Mononuclear cell (primary cell): ENCODE measurements around the gene CKMT1B. TPM values are rescaled to one million over a fixed set of nuclear protein-coding genes. Genes with fewer than 3 reads are reported as not detected.
"Not testable (repeated sequence)": the region's sequence is repeated elsewhere in the genome, so short reads cannot be mapped to it uniquely, and the experiment has no call there.

Experiments used
- H3K27me3 ChIP-seq: 2 replicates; pipeline ENCODE4 v1.6.0; 2011; ENCODE audit warnings: low read length, control low read depth; ENCODE audit not compliant: insufficient read depth
- H3K4me1 ChIP-seq: 2 replicates; pipeline ENCODE4 v1.5.1; 2011; ENCODE audit warnings: mild to moderate bottlenecking, low read length, control low read depth; ENCODE audit not compliant: insufficient read depth
- H3K4me3 ChIP-seq: 2 replicates; pipeline ENCODE4 v1.5.1; 2011; ENCODE audit warnings: mild to moderate bottlenecking, low read length, moderate library complexity
- H3K9me3 ChIP-seq: 2 replicates; pipeline ENCODE4 v1.5.1; 2011; ENCODE audit warnings: low read depth, mild to moderate bottlenecking, control low read depth, low read length
- total RNA-seq: library from RNA; depleted of rRNA; stranded (reverse); fragments of >200 nt; gene quantifications from one replicate; pipeline ENCODE4 v1.2.3, GENCODE V29; 2012

Gene CKMT1B
- total RNA-seq, result not detected

GRCh38 chr15:43593328-43594190 is at the start of gene CKMT1B:
Gene CKMT1B, plus strand, starts transcription at chr15:43594027. Its CDS starts 192 bp downstream, at chr15:43594219.
- H3K27me3 ChIP-seq, H3K9me3 ChIP-seq, H3K4me1 ChIP-seq, H3K4me3 ChIP-seq: not testable (repeated sequence)

- H3K27me3 ChIP-seq, result no peaks in the 10 kb centered on the region
- no peak overlapping the region for H3K4me3 ChIP-seq
- H3K9me3 ChIP-seq, result no peaks in the 10 kb centered on the region
These were observed 49.6 kb upstream of the CKMT1B start for GRCh38 chr15:43544266-43544665.

GRCh38 chr15:43545426-43545825 is 48.4 kb upstream of the CKMT1B start:
- H3K27me3 ChIP-seq, result no peaks in the 10 kb centered on the region
- no peaks in the 10 kb centered on the region for H3K9me3 ChIP-seq
- H3K4me1 ChIP-seq, result no peaks in the 10 kb centered on the region
- H3K4me3 ChIP-seq, result no peak overlapping the region

More at GRCh38 chr15:43544266-43544665, 49.6 kb upstream of the CKMT1B start:
- H3K4me1 ChIP-seq, result no peaks in the 10 kb centered on the region

- Histone ChIP-seq H3K4me3 (no peak overlapping the region), H3K27me3 (no peaks in the 10 kb centered on the region), H3K9me3 (no peaks in the 10 kb centered on the region), H3K4me1 (no peaks in the 10 kb centered on the region)
These were observed 46.3 kb upstream of the CKMT1B start for GRCh38 chr15:43547539-43547938.

GRCh38 chr15:43550527-43551363 is 43.1 kb upstream of the CKMT1B start:
- Histone ChIP-seq H3K9me3 (no peaks in the 10 kb centered on the region), H3K4me3 (no peak overlapping the region), H3K27me3 (no peaks in the 10 kb centered on the region), H3K4me1 (no peaks in the 10 kb centered on the region)

- H3K4me1 ChIP-seq, result no peaks in the 10 kb centered on the region
- no peaks in the 10 kb centered on the region for H3K9me3 ChIP-seq
- no peaks in the 10 kb centered on the region for H3K27me3 ChIP-seq
- no peak overlapping the region for H3K4me3 ChIP-seq
These were observed 41.6 kb upstream of the CKMT1B start for GRCh38 chr15:43552256-43552655.

GRCh38 chr15:43552986-43553385 is 40.8 kb upstream of the CKMT1B start:
- Histone ChIP-seq H3K4me1 (no peaks in the 10 kb centered on the region), H3K27me3 (no peaks in the 10 kb centered on the region), H3K9me3 (no peaks in the 10 kb centered on the region), H3K4me3 (no peak overlapping the region)

GRCh38 chr15:43562753-43563152 is 31.1 kb upstream of the CKMT1B start:
- not testable (repeated sequence) for H3K4me1 ChIP-seq, H3K27me3 ChIP-seq, H3K9me3 ChIP-seq, H3K4me3 ChIP-seq

- H3K4me3 ChIP-seq, H3K4me1 ChIP-seq, H3K27me3 ChIP-seq, H3K9me3 ChIP-seq: not testable (repeated sequence)
These were observed 30.0 kb upstream of the CKMT1B start for GRCh38 chr15:43563793-43564192.

GRCh38 chr15:43566615-43567014 is 27.2 kb upstream of the CKMT1B start:
- not testable (repeated sequence) for H3K4me3 ChIP-seq, H3K9me3 ChIP-seq, H3K4me1 ChIP-seq, H3K27me3 ChIP-seq

GRCh38 chr15:43574607-43575006 is 19.2 kb upstream of the CKMT1B start:
- not testable (repeated sequence) for H3K9me3 ChIP-seq, H3K4me1 ChIP-seq, H3K4me3 ChIP-seq, H3K27me3 ChIP-seq

- not testable (repeated sequence) for H3K9me3 ChIP-seq, H3K27me3 ChIP-seq, H3K4me1 ChIP-seq, H3K4me3 ChIP-seq
These were observed 3.9 kb upstream of the CKMT1B start, which contains the start of gene PPIP5K1 for GRCh38 chr15:43589778-43590466. Gene PPIP5K1, minus strand, starts transcription at chr15:43590208. Its CDS starts 5,704 bp downstream, at chr15:43584504.

GRCh38 chr15:43592841-43593240 is 986 bp upstream of the CKMT1B start:
- H3K27me3 ChIP-seq, H3K4me1 ChIP-seq, H3K4me3 ChIP-seq, H3K9me3 ChIP-seq: not testable (repeated sequence)

GRCh38 chr15:43599131-43599530 is 5.3 kb downstream of the CKMT1B start:
- not testable (repeated sequence) for H3K4me3 ChIP-seq, H3K4me1 ChIP-seq, H3K27me3 ChIP-seq, H3K9me3 ChIP-seq

GRCh38 chr15:43600200-43600599 is 6.4 kb downstream of the CKMT1B start:
- not testable (repeated sequence) for H3K9me3 ChIP-seq, H3K4me1 ChIP-seq, H3K4me3 ChIP-seq, H3K27me3 ChIP-seq
